K562 (cell line): ENCODE results near the gene ASF1B. TPM values are rescaled to one million over a fixed set of nuclear protein-coding genes. Genes with fewer than 3 reads are reported as not detected.

Experiments used
- ATAC-seq: fragments of 200-7000 bp; cut with Tn5 transposase; 3 replicates; pipeline ENCODE4 v1.9.1; 2020; ENCODE audit warnings: moderate library complexity
- BruUV-seq: library from RNA; stranded (reverse); fragments of 400-500 nt; replicated peaks from 2 replicates; lab custom pipeline; 2021; lab: Mats Ljungman, UMichigan
- CTCF ChIA-PET: fragments of 300-600 bp; formaldehyde crosslinking; extraction: SDS; loops from one replicate; lab custom pipeline; 2021; ENCODE audit warnings: low intra/inter-chr PET ratio; lab: Yijun Ruan, JAX
- POLR2A ChIA-PET: fragments of 300-600, 350-650 bp; sonication (Branson Sonifier 250); formaldehyde crosslinking; extraction: SDS; loops from one replicate; lab custom pipeline; 2021; ENCODE audit warnings: antibody characterized with exemption, inconsistent platforms; lab: Yijun Ruan, JAX
- DNase-seq, 4 experiments: peaks; one replicate each; pipeline versions ENCODE4 v3.0.0 to v3.0.0-alpha.2; 2011 to 2018; ENCODE audit warnings: low spot score in 3 of 4, mixed read lengths in 3 of 4; ENCODE audit errors: extremely low read depth in 1 of 4
- FAIRE-seq: peaks from 2 replicates; lab custom pipeline; 2011; peaks lifted over from hg19 to GRCh38; lab: Jason Lieb, UNC
- H2AFZ ChIP-seq: 2 replicates; pipeline ENCODE4 v1.6.0; 2011; ENCODE audit warnings: low read depth, low read length, control low read depth, inconsistent platforms
- H3K27ac ChIP-seq: fragments of 200-600 bp; 3 replicates; pipeline ENCODE4 v1.8.0; 2011; ENCODE audit warnings: low read depth, mild to moderate bottlenecking, control low read depth, inconsistent platforms, low read length, moderate library complexity, mixed read lengths; ENCODE audit errors: extremely low read depth
- H3K27me3 ChIP-seq, 2 experiments: fragments of 300-600 bp in 1 of 2; 2 replicates in 1 of 2; 3 replicates in 1 of 2; pipeline versions ENCODE4 v1.6.0 to v1.8.0; 2011; ENCODE audit warnings: inconsistent platforms in 2 of 2, low read length in 2 of 2, mild to moderate bottlenecking in 1 of 2, mixed read lengths in 1 of 2, moderate library complexity in 1 of 2; ENCODE audit not compliant: control insufficient read depth in 2 of 2, insufficient read depth in 2 of 2
- H3K36me3 ChIP-seq: fragments of 300-600 bp; 3 replicates; pipeline ENCODE4 v1.8.0; 2011; ENCODE audit warnings: mild to moderate bottlenecking, low read length, inconsistent platforms; ENCODE audit not compliant: control insufficient read depth, insufficient read depth
- H3K4me1 ChIP-seq, 2 experiments: fragments of 200-600 bp in 1 of 2; replicated peaks in 1 of 2; 2 replicates in 1 of 2; 3 replicates in 1 of 2; pipeline versions ENCODE4 v1.5.1 to v1.8.0; 2011; ENCODE audit warnings: inconsistent platforms in 2 of 2, low read length in 2 of 2, mild to moderate bottlenecking in 1 of 2, mixed read lengths in 1 of 2, moderate library complexity in 1 of 2; ENCODE audit not compliant: control insufficient read depth in 2 of 2, insufficient read depth in 2 of 2
- H3K4me2 ChIP-seq: 2 replicates; pipeline ENCODE4 v1.6.1; 2011; ENCODE audit warnings: low read length, control low read depth, inconsistent platforms, mixed read lengths; ENCODE audit not compliant: insufficient read depth
- H3K4me3 ChIP-seq: fragments of 200-600 bp; sonication (generic), shearing (Covaris generic); 2 replicates; pipeline ENCODE4 v1.5.1; 2016; ENCODE audit warnings: control low read depth, inconsistent platforms
- H3K79me2 ChIP-seq: fragments of 200-600 bp; 3 replicates; pipeline ENCODE4 v1.8.0; 2011; ENCODE audit warnings: low read length, inconsistent platforms; ENCODE audit not compliant: control insufficient read depth, insufficient read depth
- H3K9ac ChIP-seq, 2 experiments: 2 replicates each; pipeline versions ENCODE4 v1.6.0 to v1.6.1; 2011; ENCODE audit warnings: low read depth in 2 of 2, low read length in 2 of 2, control low read depth in 1 of 2, inconsistent platforms in 1 of 2, mild to moderate bottlenecking in 1 of 2, mixed read lengths in 1 of 2; ENCODE audit not compliant: insufficient read depth in 1 of 2
- H3K9me1 ChIP-seq: one replicate; pipeline ENCODE4 v1.6.0; 2011; ENCODE audit warnings: inconsistent platforms, mild to moderate bottlenecking, low read length, moderate library complexity; ENCODE audit not compliant: control insufficient read depth, insufficient read depth
- H3K9me3 ChIP-seq: replicated peaks from 2 replicates; pipeline ENCODE4 v1.5.1; 2011; ENCODE audit warnings: low read depth, low read length, inconsistent platforms; ENCODE audit not compliant: control insufficient read depth, insufficient read depth
- H4K20me1 ChIP-seq: replicated peaks from 2 replicates; pipeline ENCODE4 v1.6.1; 2011; ENCODE audit warnings: low read length, inconsistent platforms, mixed read lengths; ENCODE audit not compliant: control insufficient read depth, insufficient read depth
- AFF1 ChIP-seq, 2 experiments: fragments of 450-650 bp; IDR thresholded peaks; 2 replicates each; pipeline ENCODE4 v1.6.1; 2018; ENCODE audit warnings: mild to moderate bottlenecking in 2 of 2, low read depth in 1 of 2; ENCODE audit not compliant: partially characterized antibody in 2 of 2
- ARID1B ChIP-seq: fragments of 450-650 bp; IDR thresholded peaks from 2 replicates; pipeline ENCODE4 v1.6.1; 2016; ENCODE audit warnings: antibody characterized with exemption, mild to moderate bottlenecking, inconsistent platforms
- ATF7 ChIP-seq: fragments of 450-650 bp; IDR thresholded peaks from 2 replicates; pipeline ENCODE4 v1.7.1; 2014; ENCODE audit warnings: mild to moderate bottlenecking, moderate library complexity
- HOMEZ ChIP-seq: fragments of 250-450 bp; sonication (Bioruptor Pico); IDR thresholded peaks from 2 replicates; pipeline ENCODE4 v1.4.0; 2020; ENCODE audit warnings: mild to moderate bottlenecking, moderate library complexity
- KDM1A ChIP-seq, 2 experiments: fragments of 450-650 bp; IDR thresholded peaks; 2 replicates each; pipeline ENCODE4 v1.6.1; 2016; ENCODE audit warnings: mild to moderate bottlenecking in 2 of 2
- PBX2 ChIP-seq, 2 experiments: IDR thresholded peaks in 1 of 2; conservative IDR thresholded peaks in 1 of 2; 2 replicates each; pipeline ENCODE4 v1.6.1; 2016; ENCODE audit warnings: low read depth in 2 of 2, mild to moderate bottlenecking in 1 of 2, missing compliant biosample characterization in 1 of 2, missing genetic modification characterization in 1 of 2, moderate library complexity in 1 of 2
- SMARCA4 ChIP-seq: fragments of 450-650 bp; IDR thresholded peaks from 2 replicates; pipeline ENCODE4 v1.6.1; 2016
- SOX6 ChIP-seq: fragments of 450-650 bp; IDR thresholded peaks from 2 replicates; pipeline ENCODE4 v1.6.1; 2014; ENCODE audit warnings: mild to moderate bottlenecking
- TAL1 ChIP-seq: fragments of 450-650 bp; IDR thresholded peaks from 2 replicates; pipeline ENCODE4 v1.6.1; 2016; ENCODE audit warnings: mild to moderate bottlenecking
- TCF3 ChIP-seq: sonication (generic); formaldehyde crosslinking; IDR thresholded peaks from 2 replicates; pipeline ENCODE4 v1.4.0; 2020; ENCODE audit warnings: mild to moderate bottlenecking, missing genetic modification reagents
- TEAD1 ChIP-seq, 2 experiments: fragments of 450-650 bp in 1 of 2; sonication (generic) in 1 of 2; formaldehyde crosslinking; IDR thresholded peaks; 2 replicates each; pipeline versions ENCODE4 v1.4.0 to v1.8.0; 2020 to 2022; ENCODE audit warnings: mild to moderate bottlenecking in 2 of 2, missing genetic modification reagents in 1 of 2
- ZBTB43 ChIP-seq: sonication (generic); formaldehyde crosslinking; IDR thresholded peaks from 2 replicates; pipeline ENCODE4 v1.8.0; 2023; ENCODE audit warnings: mild to moderate bottlenecking, missing genetic modification reagents
- WGBS: fragments of 100-300 bp; shearing (Covaris generic); methylation state at CpG from one replicate; pipeline ENCODE4 v1.1.6; 2016; ENCODE audit warnings: low coverage, mixed read lengths; ENCODE audit not compliant: insufficient coverage; ENCODE audit errors: missing lambda C conversion rate; 5-methylcytosine and 5-hydroxymethylcytosine counted together
- in situ Hi-C: fragments of 300-500 bp; cut with MboI; formaldehyde crosslinking; loops from 4 replicates; pipeline ENCODE4 v1.15.0; 2018; ENCODE audit warnings: inconsistent platforms, mixed read lengths
- intact Hi-C: fragments of 100-400 bp; cut with micrococcal nuclease; formaldehyde crosslinking; loops from 2 replicates; pipeline ENCODE4 v1.14.2; 2022
- polyA plus RNA-seq, 8 experiments: library from polyadenylated mRNA; depleted of rRNA in 4 of 8; stranded (reverse) in 5 of 8; unstranded in 3 of 8; fragments of >200 nt; fragmentation: Nextera tagmentation in 2 of 8; fragmentation: Illumina TruSeq in 1 of 8; extraction: Ambion mirVana in 2 of 8; extraction: Trizol in 1 of 8; gene quantifications; 2 replicates each; pipeline versions ENCODE4 v1.2.1 to v1.2.3, GENCODE V29; 2011 to 2014; ENCODE audit warnings: inconsistent platforms in 1 of 8, missing spikeins in 1 of 8
- total RNA-seq, 7 experiments: library from RNA; depleted of rRNA in 6 of 7; stranded (reverse); fragments of >200 nt in 6 of 7; fragmentation: Illumina TruSeq in 2 of 7; extraction: Trizol in 2 of 7; gene quantifications; 2 replicates each; pipeline versions ENCODE4 v1.2.1 to v1.2.3, GENCODE V29; 2011 to 2021; ENCODE audit warnings: low replicate concordance in 1 of 7

Gene ASF1B
- total and polyA plus RNA-seq, 9 of the 15 experiments (the other 6 are each of a cell fraction or from before 2014, with no cell fraction given) = 6.0 to 69.4 (median 53.3) TPM

GRCh38 chr19:14139944-14140343 is 3.6 kb upstream of the ASF1B start:
- ChIA-PET POLR2A (interaction anchor here (0.9 to 1.2 kb wide), 2 partner anchors 8 to 155 kb away, joined by 3 to 6 read pairs; no protein-coding TSS in a partner anchor), CTCF (no interaction called here)
- no TSS peak for BruUV-seq
- H3K27ac ChIP-seq = no peak overlapping the region
- no peak overlapping the region for H2AFZ ChIP-seq
- in situ Hi-C loops = no loop called here
- peaks cover 12% of the 10 kb centered on the region for H4K20me1 ChIP-seq
- H3K9me1 ChIP-seq = no peaks in the 10 kb centered on the region
- no peak overlapping the region; the same call in 1 of the 2 replicates for H3K4me2 ChIP-seq
- peaks cover 18 to 46% of the 10 kb centered on the region in 2 experiments for H3K4me1 ChIP-seq
- DNase-seq (peak in 1 of 4 experiments; percentile 47), FAIRE-seq (no peak), ATAC-seq (no peak)
- H3K9ac ChIP-seq = peak overlapping the region in 1 of 2 experiments; percentile 19; a peak in 1 of 4 replicates
- WGBS = 54% methylated on average over 9 of the region's 9 CpGs
- H3K79me2 ChIP-seq = peaks cover 22% of the 10 kb centered on the region
- H3K4me3 ChIP-seq = no peak overlapping the region
- no peaks in the 10 kb centered on the region for H3K27me3 ChIP-seq
- no peaks in the 10 kb centered on the region for H3K9me3 ChIP-seq
- intact Hi-C loops = loop anchor here (5.0 to 10.0 kb wide), 3 partner anchors 207 to 347 kb away; no protein-coding TSS in a partner anchor
- no peaks in the 10 kb centered on the region for H3K36me3 ChIP-seq
- peak; percentile 31; the same call in 1 of the 2 replicates for TF ChIP-seq SOX6
- TF ChIP-seq SMARCA4 = 0 out of 2 replicates have a peak, but pooled peaks have one; percentile 35
- no peak for TF ChIP-seq PBX2 (CRISPR knock-in tag; IDR thresholded peaks at IDR 0.05; ENCODE audit: low read depth)
- peak; percentile 86 for TF ChIP-seq PBX2 (tag; conservative IDR thresholded peaks at IDR 0.05; ENCODE audit: low read depth)
- no peak for TF ChIP-seq ZBTB43 (CRISPR knock-in tag)
- TF ChIP-seq ARID1B = peak; percentile 44; the same call in 1 of the 2 replicates
- TF ChIP-seq ATF7 = 0 out of 2 replicates have a peak, but pooled peaks have one; percentile 15
- TF ChIP-seq TAL1 = peak; percentile 28; the same call in 1 of the 2 replicates
- TF ChIP-seq HOMEZ (CRISPR knock-in tag) = no peak
- TF ChIP-seq TEAD1 (CRISPR knock-in tag; IDR thresholded peaks at IDR 0.05) = peak in 1 of 2 experiments; percentile 81; a peak in 1 of 4 replicates
- peak; percentile 69 for TF ChIP-seq TCF3
- TF ChIP-seq AFF1 (IDR thresholded peaks at IDR 0.05; ENCODE audit: low read depth in 1 of 2, partially characterized antibody in 2 of 2) = no peak
- TF ChIP-seq KDM1A (IDR thresholded peaks at IDR 0.05) = peak in 1 of 2 experiments; percentile 46; a peak in 2 of 4 replicates
